Myocyte (in vitro differentiated cells): Measurements from ENCODE around the gene BACH2. TPM values are rescaled to one million over a fixed set of nuclear protein-coding genes. Genes with fewer than 3 reads are reported as not detected.
A peak's percentile ranks its signal among the peaks of the same experiment; 100 is the strongest.
"Not testable (repeated sequence)": the region's sequence is repeated elsewhere in the genome, so short reads cannot be mapped to it uniquely, and the experiment has no call there.

Experiments
- DNase-seq: peaks from one replicate; pipeline ENCODE4 v3.0.0-alpha.2; 2012; ENCODE audit warnings: low read depth
- total RNA-seq: library from RNA; depleted of rRNA; stranded (reverse); fragments of >200 nt; gene quantifications from 2 replicates; pipeline ENCODE4 v1.2.3, GENCODE V29; 2014

Gene BACH2
- total RNA-seq, 1 donor from 2014 or later, result 0.13 TPM

DNA sequence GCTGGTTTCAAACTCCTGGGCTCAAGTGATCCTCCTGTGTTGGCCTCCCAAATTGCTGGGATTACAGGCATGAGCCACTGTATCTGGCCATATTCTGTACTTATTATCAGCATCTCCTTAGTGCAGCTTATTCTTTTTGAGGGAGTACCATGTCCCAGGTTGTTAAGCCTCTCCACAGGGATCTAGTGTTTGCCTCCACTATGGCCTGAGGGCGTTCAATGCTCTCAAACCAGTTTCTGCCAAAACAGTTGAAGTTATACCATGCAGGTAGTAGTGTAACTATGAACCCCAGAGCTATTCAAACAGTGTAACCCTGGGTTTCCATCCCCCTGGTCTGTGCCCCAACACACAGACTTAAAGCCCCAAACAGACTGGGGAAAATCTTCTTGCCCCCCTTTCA is 81.7 kb downstream of the BACH2 start:
- DNase-seq, result no peak

GRCh38 chr6:90214461-90214860 is 82.2 kb downstream of the BACH2 start:
- no peak for DNase-seq

- DNase-seq, result no peak
Measured at GRCh38 chr6:90212274-90212673, 84.4 kb downstream of the BACH2 start.

- DNase-seq, result no peak
Measured at GRCh38 chr6:90209527-90209926, 87.1 kb downstream of the BACH2 start.

DNA sequence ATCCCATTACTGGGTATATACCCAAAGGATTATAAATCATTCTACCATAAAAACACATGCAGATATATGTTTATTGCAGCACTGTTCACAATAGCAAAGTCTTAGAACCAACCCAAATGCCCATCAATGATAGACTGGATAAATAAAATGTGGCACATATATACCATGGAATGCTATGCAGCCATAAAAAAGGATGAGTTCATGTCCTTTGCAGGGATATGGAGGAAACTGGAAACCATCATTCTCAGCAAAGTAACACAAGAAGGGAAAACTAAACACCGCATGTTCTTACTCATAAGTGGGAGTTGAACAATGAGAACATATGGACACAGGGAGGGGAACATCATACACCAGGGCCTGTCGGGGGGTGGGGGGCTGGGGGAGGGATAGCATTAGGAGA is 88.0 kb downstream of the BACH2 start:
- not testable (repeated sequence) for DNase-seq

- no peak for DNase-seq
Measured at GRCh38 chr6:90204327-90205056, 92.2 kb downstream of the BACH2 start.

DNA sequence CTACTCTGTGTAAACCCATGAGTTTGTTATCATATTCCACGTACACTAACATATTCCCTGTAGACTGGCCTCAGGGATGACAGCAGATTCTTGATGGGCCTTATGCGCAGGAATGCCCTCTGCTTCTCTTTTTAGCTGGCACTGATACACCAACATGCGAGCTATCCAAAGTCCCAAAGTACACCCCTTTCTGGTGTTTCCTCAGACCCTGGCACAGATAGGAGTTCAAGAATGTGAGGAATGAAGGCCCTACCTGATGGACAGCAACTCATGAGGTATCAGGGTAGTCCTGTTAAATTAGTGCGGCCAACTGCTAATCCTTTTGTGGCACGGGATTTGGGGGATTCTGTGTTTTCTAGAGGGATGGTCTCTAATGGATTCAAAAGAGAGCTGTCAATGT is 93.0 kb downstream of the BACH2 start:
- no peak for DNase-seq

GRCh38 chr6:90202156-90202555 is 94.5 kb downstream of the BACH2 start:
- DNase-seq, result no peak

- DNase-seq, result no peak
Measured at GRCh38 chr6:90199900-90200299, 96.7 kb downstream of the BACH2 start.

DNA sequence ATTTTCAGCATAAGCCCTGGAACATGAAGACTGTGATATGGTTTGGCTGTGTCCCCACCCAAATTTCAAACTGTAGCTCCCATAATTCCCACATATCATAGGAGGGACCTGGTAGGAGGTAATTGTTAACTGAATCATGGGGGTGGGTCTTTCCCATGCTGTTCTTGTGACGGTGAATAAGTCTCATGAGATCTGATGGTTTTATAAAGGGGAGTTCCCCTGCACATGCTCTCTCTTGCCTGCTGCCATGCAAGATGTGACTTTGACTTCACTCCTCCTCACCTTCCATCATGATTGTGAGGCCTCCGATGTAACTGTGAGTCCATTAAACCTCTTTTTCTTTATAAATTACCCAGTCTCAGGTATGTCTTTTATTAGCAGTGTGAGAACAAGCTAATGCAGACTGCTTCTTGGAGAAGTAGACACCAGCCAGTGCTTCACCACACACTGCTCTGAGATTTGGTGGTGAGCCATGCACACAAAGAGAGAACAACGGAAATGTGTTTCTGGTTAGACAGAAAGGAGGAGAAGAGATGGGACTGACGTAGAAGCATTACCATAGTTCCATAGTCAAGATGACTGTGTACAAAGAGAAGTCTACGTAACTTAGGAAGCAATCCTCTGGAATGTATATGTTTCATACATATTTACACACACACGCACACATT is 97.8 kb downstream of the BACH2 start:
- DNase-seq, result no peak

DNA sequence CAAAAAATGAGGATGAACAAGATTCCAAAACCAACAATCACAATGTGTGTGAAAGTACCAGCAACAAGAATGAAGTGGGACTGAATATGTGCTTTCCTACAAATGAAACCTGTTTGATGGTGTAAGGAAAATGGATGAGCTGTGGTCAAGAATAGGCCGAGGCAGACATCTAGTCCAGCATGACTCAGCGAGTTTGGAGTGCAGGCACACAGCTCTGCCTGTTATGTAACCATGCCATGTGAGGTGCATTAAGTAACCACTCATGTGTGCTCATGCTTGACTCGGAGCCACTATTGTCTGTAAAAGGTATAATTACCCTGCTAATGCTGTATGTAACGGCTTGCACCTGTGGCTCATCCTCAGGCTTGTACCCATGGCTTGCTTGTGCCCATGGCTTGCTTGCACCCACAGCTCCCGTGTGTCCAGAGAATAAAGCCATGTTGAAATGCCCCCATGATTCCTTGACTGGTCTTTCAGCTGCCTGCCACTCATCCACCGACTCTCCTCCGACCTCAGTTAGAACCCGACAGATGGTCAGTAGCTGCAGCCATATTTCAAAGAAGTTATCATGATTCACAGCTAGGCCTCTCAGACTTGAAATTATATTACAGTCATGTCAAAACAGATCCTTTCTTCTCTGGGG is 98.7 kb downstream of the BACH2 start:
- DNase-seq, result peak; percentile 24

DNA sequence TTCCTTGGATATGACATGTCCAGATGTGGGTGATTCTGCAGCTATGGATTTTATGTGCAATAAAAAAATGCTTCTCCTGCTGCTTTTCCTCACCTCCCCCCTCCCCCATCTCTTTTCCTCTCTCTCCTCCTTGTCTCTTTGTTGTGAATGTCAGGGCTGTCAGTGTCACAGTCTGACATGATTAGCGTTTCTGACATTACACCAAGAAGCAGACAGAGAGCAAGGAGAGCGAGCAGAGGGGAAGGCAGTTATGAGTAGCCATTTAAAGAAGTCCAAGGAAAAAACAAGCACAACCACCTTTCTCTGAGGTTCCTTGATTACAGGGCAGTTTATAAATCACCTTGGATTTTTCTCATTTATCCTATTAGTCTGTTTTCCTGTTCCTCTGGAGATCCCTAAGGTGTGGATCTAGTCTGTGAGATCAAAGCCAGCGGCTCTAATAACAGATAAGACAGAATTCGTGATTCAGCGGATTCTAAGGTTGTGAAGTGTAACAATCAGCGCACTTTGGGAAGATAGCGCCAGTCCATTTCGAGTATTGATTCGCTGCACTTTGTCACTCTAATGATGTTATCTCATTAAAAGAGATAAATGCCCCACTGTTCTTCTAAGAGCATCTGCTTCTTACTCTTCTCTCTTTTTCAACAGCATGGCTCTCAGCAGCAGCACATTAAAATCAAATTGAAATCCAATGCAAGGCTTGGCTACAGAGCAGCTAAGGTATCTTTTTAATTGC is 101.4 kb downstream of the BACH2 start:
- no peak for DNase-seq

GRCh38 chr6:90194371-90194841 is 102.2 kb downstream of the BACH2 start:
- DNase-seq, result peak; percentile 66

- DNase-seq, result no peak
Measured at GRCh38 chr6:90193359-90193758, 103.3 kb downstream of the BACH2 start.

DNA sequence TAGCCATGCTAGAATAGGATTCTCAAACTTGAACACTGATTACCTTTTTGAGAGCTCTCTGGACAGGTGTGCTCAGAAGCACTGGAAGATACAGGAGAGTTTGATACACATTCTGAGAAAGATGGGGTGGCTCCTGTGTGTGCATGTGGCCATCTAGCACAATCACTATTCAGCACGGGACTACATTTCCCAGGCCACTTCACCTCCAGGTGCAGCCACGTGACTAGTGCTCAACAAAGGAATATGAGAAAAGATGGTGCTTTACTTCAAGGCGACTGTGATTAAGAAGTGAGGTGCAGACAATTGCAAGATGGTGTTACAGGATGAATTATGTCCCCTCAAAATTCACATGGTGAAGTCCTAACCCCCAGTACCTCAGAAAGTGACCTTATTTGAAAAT is 103.8 kb downstream of the BACH2 start:
- no peak for DNase-seq

DNA sequence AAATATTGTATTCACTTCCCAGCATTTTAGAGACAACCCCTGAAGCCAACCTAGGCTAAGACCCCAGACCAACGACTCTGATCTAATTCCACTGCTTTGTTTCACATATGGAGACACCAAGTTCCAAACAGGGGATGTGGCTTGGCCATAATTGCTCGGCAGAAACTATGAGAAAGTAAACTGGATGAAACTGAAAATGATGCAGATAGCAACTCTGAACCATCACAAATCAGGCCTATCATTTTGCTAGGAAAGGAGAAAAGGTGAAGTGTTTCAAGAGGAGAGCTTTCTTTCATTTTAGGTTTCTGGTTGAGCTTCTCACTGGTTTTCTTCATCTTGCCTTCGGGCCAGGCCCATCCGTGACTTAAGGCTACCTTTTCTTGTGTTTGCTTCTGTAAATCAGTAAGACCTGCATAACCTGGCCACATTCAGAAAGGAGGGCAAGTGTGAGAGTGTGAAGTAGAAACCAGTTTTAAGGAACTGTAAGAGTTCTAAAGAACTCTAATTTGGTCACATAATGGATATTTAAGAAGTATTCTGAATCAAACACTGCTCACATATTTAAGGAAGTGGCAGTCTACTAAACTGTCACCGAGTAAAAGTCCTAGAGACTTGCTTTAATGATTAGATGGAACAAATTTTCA is 105.8 kb downstream of the BACH2 start:
- DNase-seq, result no peak

- no peak for DNase-seq
Measured at GRCh38 chr6:90190131-90190530, 106.5 kb downstream of the BACH2 start.

GRCh38 chr6:90187437-90188121 is 109.1 kb downstream of the BACH2 start:
- no peak for DNase-seq

DNA sequence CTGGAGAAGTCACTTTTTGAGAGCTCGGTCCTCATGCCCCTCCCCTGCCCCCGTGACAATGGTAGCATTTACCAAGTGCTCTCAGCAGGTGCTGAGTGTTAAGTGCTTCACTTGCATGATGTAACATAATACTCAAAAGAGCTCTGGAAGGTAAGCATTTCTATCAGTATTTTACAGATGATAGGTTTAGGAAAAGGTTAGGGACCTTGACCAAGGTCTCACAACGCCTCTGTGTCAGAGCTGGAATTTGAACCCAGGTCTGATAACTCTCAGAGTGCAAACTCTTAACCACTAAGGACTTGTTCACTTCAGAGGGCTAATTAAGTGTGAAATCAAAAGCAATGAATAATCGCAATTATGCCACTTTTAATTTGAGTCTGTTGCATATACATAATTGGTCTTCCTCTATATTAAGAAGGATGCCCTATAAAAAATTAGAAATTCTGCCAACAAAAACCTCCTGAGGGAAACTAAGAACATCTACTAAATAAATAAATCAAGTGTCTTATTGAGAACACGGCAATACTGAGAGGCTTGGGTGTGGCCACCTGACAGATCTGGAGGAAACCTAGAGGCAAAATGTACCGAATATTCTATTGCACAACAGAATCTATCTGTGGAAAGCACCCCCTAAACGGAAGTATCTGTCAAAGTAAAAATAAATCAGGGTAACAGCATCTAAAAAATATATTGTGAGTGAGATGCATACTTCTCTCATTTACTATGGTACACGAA is 109.8 kb downstream of the BACH2 start:
- DNase-seq, result no peak

- DNase-seq, result no peak
Measured at GRCh38 chr6:90186026-90186425, 110.6 kb downstream of the BACH2 start.
